PC-3 (cell line): ENCODE measurements around the gene GAB1. TPM values are rescaled to one million over a fixed set of nuclear protein-coding genes. Genes with fewer than 3 reads are reported as not detected.

ENCODE experiments used
- ATAC-seq: fragments of 200-7000 bp; cut with Tn5 transposase; 2 replicates; pipeline ENCODE4 v1.9.1; 2020; ENCODE audit warnings: mild to moderate bottlenecking, moderate library complexity
- BruUV-seq: library from RNA; stranded (reverse); fragments of 400-500 nt; replicated peaks from 2 replicates; lab custom pipeline; 2021; lab: Mats Ljungman, UMichigan
- CTCF ChIA-PET: fragments of 300-600 bp; sonication (Branson Sonifier 250); formaldehyde crosslinking; loops from one replicate; lab custom pipeline; 2022; ENCODE audit warnings: antibody characterized with exemption; lab: Charles Lee
- POLR2A ChIA-PET: fragments of 300-600 bp; sonication (Branson Sonifier 250); formaldehyde crosslinking; loops from one replicate; lab custom pipeline; 2022; ENCODE audit warnings: antibody characterized with exemption; ENCODE audit not compliant: unreplicated experiment; lab: Charles Lee
- DNase-seq: peaks from one replicate; pipeline ENCODE4 v3.0.0-alpha.2; 2015
- H2AFZ ChIP-seq: fragments of 300-600 bp; sonication (generic); 2 replicates; pipeline ENCODE4 v1.6.0; 2016; ENCODE audit warnings: antibody characterized with exemption, low read length
- H3F3A ChIP-seq: fragments of 300-600 bp; sonication (generic); one replicate; pipeline ENCODE4 v1.6.0; 2017; ENCODE audit warnings: antibody characterized with exemption, low read length, control low read depth, mild to moderate bottlenecking; ENCODE audit not compliant: unreplicated experiment
- H3K27ac ChIP-seq: fragments of 300-600 bp; sonication (generic); 2 replicates; pipeline ENCODE4 v1.5.1; 2016; ENCODE audit warnings: mild to moderate bottlenecking, low read length
- H3K27me3 ChIP-seq: fragments of 300-600 bp; sonication (generic); 2 replicates; pipeline ENCODE4 v1.6.1; 2016; ENCODE audit warnings: low read length, mixed read lengths
- H3K36me3 ChIP-seq: fragments of 300-600 bp; sonication (generic); 2 replicates; pipeline ENCODE4 v1.6.1; 2016; ENCODE audit warnings: low read depth, mixed run types, low read length, mixed read lengths
- H3K4me1 ChIP-seq: fragments of 300-600 bp; sonication (generic); 2 replicates; pipeline ENCODE4 v1.5.1; 2016; ENCODE audit warnings: low read length; ENCODE audit not compliant: insufficient read depth
- H3K4me2 ChIP-seq: fragments of 300-600 bp; sonication (generic); 2 replicates; pipeline ENCODE4 v1.6.0; 2016; ENCODE audit warnings: low read length
- H3K4me3 ChIP-seq: fragments of 300-600 bp; sonication (generic); 2 replicates; pipeline ENCODE4 v1.5.1; 2016; ENCODE audit warnings: mild to moderate bottlenecking, low read length, mixed read lengths
- H3K79me2 ChIP-seq: fragments of 300-600 bp; sonication (generic); 2 replicates; pipeline ENCODE4 v1.6.1; 2017; ENCODE audit warnings: low read length, mixed read lengths
- H3K9ac ChIP-seq: fragments of 300-600 bp; sonication (generic); 2 replicates; pipeline ENCODE4 v1.6.0; 2016; ENCODE audit warnings: mild to moderate bottlenecking, low read length
- H3K9me2 ChIP-seq: fragments of 300-600 bp; sonication (generic); replicated peaks from 2 replicates; pipeline ENCODE4 v1.6.1; 2016; ENCODE audit warnings: mixed run types, low read length, mixed read lengths
- H3K9me3 ChIP-seq: fragments of 300-600 bp; sonication (generic); 2 replicates; pipeline ENCODE4 v1.6.1; 2016; ENCODE audit warnings: low read length, mixed read lengths
- H4K20me1 ChIP-seq: fragments of 300-600 bp; sonication (generic); 2 replicates; pipeline ENCODE4 v1.6.1; 2016; ENCODE audit warnings: low read length, mixed read lengths
- EZH2 ChIP-seq: fragments of 300-600 bp; sonication (generic); IDR thresholded peaks from one replicate; pipeline ENCODE4 v1.6.1; 2017; ENCODE audit warnings: antibody characterized with exemption, mild to moderate bottlenecking, low read length; ENCODE audit not compliant: unreplicated experiment
- EZH2phosphoT487 ChIP-seq: fragments of 300-600 bp; sonication (generic); IDR thresholded peaks from 2 replicates; pipeline ENCODE4 v1.6.1; 2018; ENCODE audit warnings: mild to moderate bottlenecking, antibody characterized with exemption, low read length, borderline replicate concordance
- intact Hi-C: fragments of 100-400 bp; cut with micrococcal nuclease; formaldehyde crosslinking; loops from 2 replicates; pipeline ENCODE4 v1.9.0; 2023
- total RNA-seq: library from RNA; depleted of rRNA; stranded (reverse); fragments of >200 nt; gene quantifications from 2 replicates; pipeline ENCODE4 v1.2.3, GENCODE V29; 2014
- TF ChIP-seq, protein P1 (sequence below): fragments of 300-600 bp; sonication (generic); conservative IDR thresholded peaks from 2 replicates; pipeline ENCODE4 v1.5.1; 2017; ENCODE audit warnings: antibody characterized with exemption, low read depth, mild to moderate bottlenecking, low read length

Gene GAB1
- total RNA-seq, 1 experiment from 2014 or later = 4.9 TPM

DNA sequence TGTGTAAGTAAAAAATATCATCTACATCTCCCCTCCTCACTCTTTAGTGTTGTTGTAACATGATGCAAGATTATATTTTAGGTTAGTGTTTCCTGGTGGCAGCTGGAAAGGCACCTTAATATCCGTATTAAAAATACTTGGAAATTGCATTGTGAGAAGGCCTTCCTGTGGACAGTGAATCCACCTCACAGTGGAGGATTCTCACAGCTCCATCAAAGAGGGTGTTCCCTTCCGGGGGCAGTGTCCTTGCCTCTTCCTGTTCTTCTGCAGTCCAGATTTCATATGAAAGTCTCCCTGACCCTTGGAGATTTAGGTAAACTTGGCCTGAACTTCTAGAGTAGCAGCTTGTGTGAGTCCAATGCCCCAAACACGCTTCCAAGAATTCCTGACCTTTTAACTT is 29.9 kb upstream of the GAB1 start:
- ATAC-seq (no peak), DNase-seq (no peak)
- Histone ChIP-seq H3K9me2 (no peaks in the 10 kb centered on the region), H3K4me1 (no peaks in the 10 kb centered on the region), H2AFZ (no peak overlapping the region), H3K27me3 (no peaks in the 10 kb centered on the region), H3K27ac (no peak overlapping the region), H3K4me3 (no peak overlapping the region), H3F3A (no peaks in the 10 kb centered on the region), H4K20me1 (no peaks in the 10 kb centered on the region), H3K36me3 (no peaks in the 10 kb centered on the region), H3K9me3 (no peaks in the 10 kb centered on the region), H3K4me2 (no peak overlapping the region), H3K79me2 (no peaks in the 10 kb centered on the region), H3K9ac (no peak overlapping the region)
- ChIA-PET POLR2A (no interaction called here), CTCF (no interaction called here)
- no TSS peak for BruUV-seq
- intact Hi-C loops = no loop called here
- no peak for TF ChIP-seq EZH2phosphoT487
- TF ChIP-seq, protein P1, sequence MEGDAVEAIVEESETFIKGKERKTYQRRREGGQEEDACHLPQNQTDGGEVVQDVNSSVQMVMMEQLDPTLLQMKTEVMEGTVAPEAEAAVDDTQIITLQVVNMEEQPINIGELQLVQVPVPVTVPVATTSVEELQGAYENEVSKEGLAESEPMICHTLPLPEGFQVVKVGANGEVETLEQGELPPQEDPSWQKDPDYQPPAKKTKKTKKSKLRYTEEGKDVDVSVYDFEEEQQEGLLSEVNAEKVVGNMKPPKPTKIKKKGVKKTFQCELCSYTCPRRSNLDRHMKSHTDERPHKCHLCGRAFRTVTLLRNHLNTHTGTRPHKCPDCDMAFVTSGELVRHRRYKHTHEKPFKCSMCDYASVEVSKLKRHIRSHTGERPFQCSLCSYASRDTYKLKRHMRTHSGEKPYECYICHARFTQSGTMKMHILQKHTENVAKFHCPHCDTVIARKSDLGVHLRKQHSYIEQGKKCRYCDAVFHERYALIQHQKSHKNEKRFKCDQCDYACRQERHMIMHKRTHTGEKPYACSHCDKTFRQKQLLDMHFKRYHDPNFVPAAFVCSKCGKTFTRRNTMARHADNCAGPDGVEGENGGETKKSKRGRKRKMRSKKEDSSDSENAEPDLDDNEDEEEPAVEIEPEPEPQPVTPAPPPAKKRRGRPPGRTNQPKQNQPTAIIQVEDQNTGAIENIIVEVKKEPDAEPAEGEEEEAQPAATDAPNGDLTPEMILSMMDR = no peak
- TF ChIP-seq EZH2 = no peak

DNA sequence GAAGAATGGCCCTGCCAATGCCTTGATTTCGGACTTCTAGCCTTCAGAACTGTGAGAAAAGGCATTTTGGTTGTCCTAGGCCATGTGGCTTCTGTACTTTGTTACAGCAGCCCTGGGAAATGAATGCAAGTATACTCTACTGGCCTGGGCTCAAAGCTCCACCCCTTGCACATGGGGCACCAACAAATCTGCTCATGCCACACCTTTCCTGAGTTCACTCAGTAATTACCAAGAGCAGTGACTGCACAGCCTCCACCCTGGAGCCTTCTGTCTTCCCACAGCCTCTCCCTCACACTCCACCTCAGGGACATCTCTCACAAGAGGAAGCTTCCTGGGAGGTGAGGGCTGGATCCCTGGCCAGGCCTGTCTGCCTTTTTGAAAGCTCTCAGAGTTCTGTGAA is 29.1 kb upstream of the GAB1 start:
- no peak for ATAC-seq

DNA sequence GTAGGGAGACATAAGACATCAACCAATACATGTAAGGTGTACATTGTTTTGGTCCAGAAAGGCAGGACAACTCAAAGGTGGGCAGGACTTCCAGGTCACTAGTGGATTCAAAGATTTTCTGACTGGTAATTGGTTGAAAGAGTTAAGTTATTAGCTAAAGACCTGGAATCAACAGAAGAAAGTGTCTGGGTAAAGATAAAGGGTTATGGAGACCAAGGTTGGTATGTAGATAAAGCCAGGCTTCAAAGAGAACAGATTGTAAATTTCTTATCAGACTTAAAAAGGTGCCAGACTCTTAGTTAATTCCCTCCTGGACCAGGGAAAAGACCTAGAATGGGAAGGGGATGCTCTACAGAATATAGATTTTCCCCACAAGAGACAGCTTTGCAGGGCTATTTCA is 28.3 kb upstream of the GAB1 start:
- BruUV-seq = no TSS peak
- TF ChIP-seq EZH2phosphoT487 (no peak), EZH2 (no peak)
- TF ChIP-seq, protein P1 = no peak

More for the DNA sequence above, 29.1 kb upstream of the GAB1 start:
- no peaks in the 10 kb centered on the region for H4K20me1 ChIP-seq
- no peaks in the 10 kb centered on the region for H3K79me2 ChIP-seq
- H3K27ac ChIP-seq = no peak overlapping the region
- H3K4me3 ChIP-seq = no peak overlapping the region
- ChIA-PET CTCF (no interaction called here), POLR2A (no interaction called here)
- H3K4me1 ChIP-seq = no peaks in the 10 kb centered on the region
- no peaks in the 10 kb centered on the region for H3K27me3 ChIP-seq
- DNase-seq = no peak
- no peaks in the 10 kb centered on the region for H3K9me3 ChIP-seq
- H3K9me2 ChIP-seq = no peaks in the 10 kb centered on the region
- H3K9ac ChIP-seq = no peak overlapping the region
- H3K36me3 ChIP-seq = no peaks in the 10 kb centered on the region
- no TSS peak for BruUV-seq
- no peaks in the 10 kb centered on the region for H3F3A ChIP-seq
- no peak overlapping the region for H3K4me2 ChIP-seq
- no peak overlapping the region for H2AFZ ChIP-seq
- TF ChIP-seq, protein P1 = no peak
- TF ChIP-seq EZH2 = no peak
- no peak for TF ChIP-seq EZH2phosphoT487
- intact Hi-C loops = no loop called here

More for the DNA sequence above, 28.3 kb upstream of the GAB1 start:
- ChIA-PET CTCF (no interaction called here), POLR2A (no interaction called here)
- Histone ChIP-seq H3K9me2 (no peaks in the 10 kb centered on the region), H3K36me3 (no peaks in the 10 kb centered on the region), H3K27me3 (no peaks in the 10 kb centered on the region), H3K27ac (no peak overlapping the region), H3K4me1 (no peaks in the 10 kb centered on the region), H3K4me2 (no peak overlapping the region), H2AFZ (no peak overlapping the region), H3K4me3 (no peak overlapping the region), H4K20me1 (no peaks in the 10 kb centered on the region), H3F3A (no peaks in the 10 kb centered on the region), H3K9me3 (no peaks in the 10 kb centered on the region), H3K79me2 (no peaks in the 10 kb centered on the region), H3K9ac (no peak overlapping the region)
- no peak for DNase-seq
- intact Hi-C loops = no loop called here
- ATAC-seq = no peak
